Activated CD8-positive, alpha-beta T cell treated with anti-CD3 and anti-CD28 coated beads for 36 hours (primary cell): ENCODE measurements around the gene SAMD5. TPM values are rescaled to one million over a fixed set of nuclear protein-coding genes. Genes with fewer than 3 reads are reported as not detected.

Experiments
- ATAC-seq: fragments of 200-7000 bp; cut with Tn5 transposase; one replicate; pipeline ENCODE4 v1.10.0; 2021; ENCODE audit warnings: mild to moderate bottlenecking, moderate library complexity
- CTCF ChIA-PET: fragments of 350-600 bp; sonication (Branson Sonifier 250); formaldehyde crosslinking; loops from one replicate; lab custom pipeline; 2021; ENCODE audit warnings: antibody characterized with exemption; lab: Charles Lee
- POLR2A ChIA-PET: fragments of 350-600 bp; sonication (Branson Sonifier 250); formaldehyde crosslinking; loops from one replicate; lab custom pipeline; 2021; ENCODE audit warnings: antibody characterized with exemption; lab: Charles Lee
- DNase-seq: peaks from one replicate; pipeline ENCODE4 v3.0.0-alpha.2; 2020
- H3K27ac Mint-ChIP-seq: one replicate; pipeline ENCODE4 v1.8.0; 2021; ENCODE audit warnings: mild to moderate bottlenecking, mixed read lengths
- H3K27me3 Mint-ChIP-seq: one replicate; pipeline ENCODE4 v1.8.0; 2021; ENCODE audit warnings: mixed read lengths
- H3K36me3 Mint-ChIP-seq: one replicate; pipeline ENCODE4 v1.8.0; 2021; ENCODE audit warnings: low read depth, mixed read lengths
- H3K4me1 Mint-ChIP-seq: one replicate; pipeline ENCODE4 v1.8.0; 2021; ENCODE audit warnings: low read depth, mixed read lengths
- H3K4me3 Mint-ChIP-seq: one replicate; pipeline ENCODE4 v1.8.0; 2021; ENCODE audit warnings: mild to moderate bottlenecking, moderate library complexity, mixed read lengths
- H3K9me3 Mint-ChIP-seq: one replicate; pipeline ENCODE4 v1.8.0; 2021; ENCODE audit warnings: mixed read lengths
- intact Hi-C: fragments of 100-400 bp; cut with micrococcal nuclease; formaldehyde crosslinking; loops from one replicate; pipeline ENCODE4 v1.10.0; 2022
- total RNA-seq, 2 experiments: library from RNA; stranded (reverse); gene quantifications; one replicate each; pipeline ENCODE4 v1.2.3, GENCODE V29; 2021
- TF ChIP-seq, protein P1 (sequence below): fragments of 200-600 bp; IDR thresholded peaks from one replicate; pipeline ENCODE4 v1.8.0; 2022; ENCODE audit warnings: antibody characterized with exemption, mild to moderate bottlenecking

Gene SAMD5
- total RNA-seq, 2 experiments from 2014 or later: not detected

DNA sequence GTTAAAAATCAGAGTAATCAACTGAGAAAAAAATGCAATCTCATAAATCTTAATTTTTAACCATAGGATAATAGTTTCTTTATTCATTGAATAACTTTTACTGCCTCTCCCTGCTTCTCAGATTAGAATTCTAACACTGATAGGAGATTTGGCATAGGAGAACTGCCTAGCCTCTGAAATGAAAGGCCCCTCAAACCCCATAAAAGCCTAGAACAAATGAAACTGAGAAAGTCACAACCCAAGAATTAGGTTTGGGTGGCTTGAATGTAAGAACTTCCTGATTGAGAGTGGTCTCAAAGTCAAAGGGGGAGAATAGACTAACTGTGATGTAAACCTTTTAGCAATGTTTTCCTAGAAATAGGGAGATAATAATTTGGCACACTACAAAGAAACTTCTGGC lies 52.2 kb downstream of the SAMD5 start:
- peaks cover 3% of the 10 kb centered on the region for H3K27me3 Mint-ChIP-seq
- no peak for DNase-seq
- intact Hi-C loops: no loop called here
- no peaks in the 10 kb centered on the region for H3K9me3 Mint-ChIP-seq
- TF ChIP-seq, protein P1, sequence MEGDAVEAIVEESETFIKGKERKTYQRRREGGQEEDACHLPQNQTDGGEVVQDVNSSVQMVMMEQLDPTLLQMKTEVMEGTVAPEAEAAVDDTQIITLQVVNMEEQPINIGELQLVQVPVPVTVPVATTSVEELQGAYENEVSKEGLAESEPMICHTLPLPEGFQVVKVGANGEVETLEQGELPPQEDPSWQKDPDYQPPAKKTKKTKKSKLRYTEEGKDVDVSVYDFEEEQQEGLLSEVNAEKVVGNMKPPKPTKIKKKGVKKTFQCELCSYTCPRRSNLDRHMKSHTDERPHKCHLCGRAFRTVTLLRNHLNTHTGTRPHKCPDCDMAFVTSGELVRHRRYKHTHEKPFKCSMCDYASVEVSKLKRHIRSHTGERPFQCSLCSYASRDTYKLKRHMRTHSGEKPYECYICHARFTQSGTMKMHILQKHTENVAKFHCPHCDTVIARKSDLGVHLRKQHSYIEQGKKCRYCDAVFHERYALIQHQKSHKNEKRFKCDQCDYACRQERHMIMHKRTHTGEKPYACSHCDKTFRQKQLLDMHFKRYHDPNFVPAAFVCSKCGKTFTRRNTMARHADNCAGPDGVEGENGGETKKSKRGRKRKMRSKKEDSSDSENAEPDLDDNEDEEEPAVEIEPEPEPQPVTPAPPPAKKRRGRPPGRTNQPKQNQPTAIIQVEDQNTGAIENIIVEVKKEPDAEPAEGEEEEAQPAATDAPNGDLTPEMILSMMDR: no peak
- ChIA-PET POLR2A (no interaction called here), CTCF (no interaction called here)
- no peaks in the 10 kb centered on the region for H3K4me1 Mint-ChIP-seq
- no peaks in the 10 kb centered on the region for H3K36me3 Mint-ChIP-seq
- H3K27ac Mint-ChIP-seq: no peak overlapping the region
- no peak for ATAC-seq
- no peak overlapping the region for H3K4me3 Mint-ChIP-seq

DNA sequence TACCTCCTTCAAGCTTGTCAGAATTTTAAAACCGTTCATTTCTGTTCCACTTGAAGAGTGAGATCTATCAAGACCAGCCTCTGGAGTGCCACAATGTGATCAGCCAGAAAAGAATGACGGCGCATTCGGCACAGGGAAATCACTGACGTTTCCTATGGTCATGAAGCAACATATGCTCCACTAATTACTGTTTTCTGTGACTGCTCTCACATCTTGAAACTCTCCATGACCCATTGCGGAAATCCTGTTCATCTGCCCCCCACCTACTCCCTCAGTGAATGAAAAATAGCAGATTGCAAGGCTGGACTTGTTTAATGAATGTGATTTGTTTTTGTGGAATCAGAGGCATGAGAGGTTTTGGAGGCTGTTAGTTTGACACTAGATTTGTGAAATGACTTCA lies 53.2 kb downstream of the SAMD5 start:
- ChIA-PET POLR2A (no interaction called here), CTCF (no interaction called here)
- H3K36me3 Mint-ChIP-seq: no peaks in the 10 kb centered on the region
- H3K27ac Mint-ChIP-seq: no peak overlapping the region
- H3K4me3 Mint-ChIP-seq: no peak overlapping the region
- H3K4me1 Mint-ChIP-seq: no peaks in the 10 kb centered on the region
- ATAC-seq: no peak
- H3K9me3 Mint-ChIP-seq: no peaks in the 10 kb centered on the region
- H3K27me3 Mint-ChIP-seq: peaks cover 3% of the 10 kb centered on the region
- intact Hi-C loops: no loop called here
- TF ChIP-seq, protein P1: no peak
- DNase-seq: no peak

GRCh38 chr6:147563472-147563871 lies 55.0 kb downstream of the SAMD5 start:
- H3K27me3 Mint-ChIP-seq: peaks cover 5% of the 10 kb centered on the region
- H3K36me3 Mint-ChIP-seq: no peaks in the 10 kb centered on the region
- ATAC-seq (no peak), DNase-seq (no peak)
- no peak overlapping the region for H3K4me3 Mint-ChIP-seq
- ChIA-PET CTCF (no interaction called here), POLR2A (no interaction called here)
- TF ChIP-seq, protein P1: no peak
- H3K27ac Mint-ChIP-seq: no peak overlapping the region
- no peaks in the 10 kb centered on the region for H3K4me1 Mint-ChIP-seq
- H3K9me3 Mint-ChIP-seq: no peaks in the 10 kb centered on the region
- intact Hi-C loops: no loop called here

- no peaks in the 10 kb centered on the region for H3K4me1 Mint-ChIP-seq
- no peak for ATAC-seq
- no peaks in the 10 kb centered on the region for H3K36me3 Mint-ChIP-seq
- H3K9me3 Mint-ChIP-seq: no peaks in the 10 kb centered on the region
- no peak overlapping the region for H3K4me3 Mint-ChIP-seq
- no peak overlapping the region for H3K27ac Mint-ChIP-seq
- no peak for DNase-seq
- CTCF ChIA-PET: interaction anchor here (1.4 kb wide), 1 partner anchor 58 kb away, joined by 3 read pairs; no protein-coding TSS in a partner anchor
- TF ChIP-seq, protein P1: no peak
- intact Hi-C loops: no loop called here
- H3K27me3 Mint-ChIP-seq: peaks cover 3% of the 10 kb centered on the region
- POLR2A ChIA-PET: no interaction called here
Measured at GRCh38 chr6:147564556-147564955, 56.1 kb downstream of the SAMD5 start.

DNA sequence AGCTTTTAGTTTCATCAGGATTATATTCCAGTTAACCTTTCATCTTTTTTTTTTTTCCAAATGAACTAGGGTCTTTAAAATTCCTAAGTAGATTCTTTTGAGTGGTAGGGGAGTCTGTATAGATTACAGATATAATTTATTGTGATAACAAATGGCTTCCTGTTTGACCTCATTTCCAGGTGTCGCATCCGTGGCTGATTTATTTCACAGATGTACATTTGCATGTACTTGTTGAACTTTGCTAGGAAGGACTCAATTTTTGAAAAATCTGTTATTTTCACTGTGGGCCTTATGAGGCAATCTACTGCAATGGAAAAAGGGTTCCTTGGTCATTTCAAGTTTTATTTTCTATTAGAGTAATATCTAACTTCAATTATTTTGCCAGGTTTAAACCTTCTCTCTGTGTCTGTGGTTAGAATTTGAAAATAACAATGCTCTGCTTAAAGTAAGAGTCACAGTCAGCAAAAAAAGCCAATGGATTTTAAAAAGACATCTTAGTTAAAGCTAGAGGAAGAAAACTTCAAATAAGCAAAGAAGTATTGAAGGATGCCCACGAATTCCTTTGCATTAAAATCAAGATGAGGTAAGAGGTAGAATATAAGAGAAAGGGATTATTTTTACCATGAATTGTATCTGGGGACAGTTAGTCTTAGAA lies 57.9 kb downstream of the SAMD5 start:
- DNase-seq: no peak
- ChIA-PET POLR2A (no interaction called here), CTCF (no interaction called here)
- no peaks in the 10 kb centered on the region for H3K36me3 Mint-ChIP-seq
- TF ChIP-seq, protein P1: no peak
- intact Hi-C loops: no loop called here
- ATAC-seq: no peak
- H3K4me3 Mint-ChIP-seq: no peak overlapping the region
- H3K4me1 Mint-ChIP-seq: no peaks in the 10 kb centered on the region
- no peak overlapping the region for H3K27ac Mint-ChIP-seq
- H3K9me3 Mint-ChIP-seq: no peaks in the 10 kb centered on the region
- peaks cover 3% of the 10 kb centered on the region for H3K27me3 Mint-ChIP-seq
